SH-SY5Y (cell line): Measurements from ENCODE around the gene DDC.

ENCODE experiments used
- GATA2 ChIP-seq: IDR thresholded peaks from 2 replicates; pipeline ENCODE4 v1.6.1; 2011; ENCODE audit warnings: mild to moderate bottlenecking, low read depth, low read length
- GATA3 ChIP-seq: IDR thresholded peaks from 2 replicates; pipeline ENCODE4 v1.6.1; 2011; ENCODE audit warnings: low read depth, mild to moderate bottlenecking, low read length, moderate library complexity

GRCh38 chr7:50496569-50496968 is 68.6 kb downstream of the DDC start:
- TF ChIP-seq GATA3, result no peak
- no peak for TF ChIP-seq GATA2
